Urothelium cell line (cell line): ENCODE results near the gene TNKS2.
"Not testable (repeated sequence)": the region's sequence is repeated elsewhere in the genome, so short reads cannot be mapped to it uniquely, and the experiment has no call there.

Source experiments
- DNase-seq: peaks from one replicate; pipeline ENCODE4 v3.0.0; 2011; ENCODE audit warnings: low spot score, mixed read lengths
- FAIRE-seq: peaks from 2 replicates; lab custom pipeline; 2011; peaks lifted over from hg19 to GRCh38; lab: Jason Lieb, UNC

The TNKS2 gene

GRCh38 chr10:91797874-91798648 is at the start of gene TNKS2:
TNKS2 (plus strand) TSS chr10:91798426; CDS start chr10:91798691, 265 bp downstream.
- DNase-seq (peak; percentile 96), FAIRE-seq (peak; percentile 79)

GRCh38 chr10:91749592-91749991 is 48.6 kb upstream of the TNKS2 start:
- FAIRE-seq, DNase-seq: not testable (repeated sequence)

GRCh38 chr10:91756286-91756685 is 41.9 kb upstream of the TNKS2 start:
- FAIRE-seq (no peak), DNase-seq (no peak)

- no peak for FAIRE-seq
These were observed 39.7 kb upstream of the TNKS2 start for GRCh38 chr10:91758303-91759146.

GRCh38 chr10:91759581-91759986 is 38.6 kb upstream of the TNKS2 start:
- no peak for FAIRE-seq
- DNase-seq = no peak

More at GRCh38 chr10:91758303-91759146, 39.7 kb upstream of the TNKS2 start:
- peak; percentile 25 for DNase-seq

- FAIRE-seq (no peak), DNase-seq (no peak)
These were observed 36.5 kb upstream of the TNKS2 start for GRCh38 chr10:91761721-91762120.

- no peak for FAIRE-seq
- no peak for DNase-seq
These were observed 35.3 kb upstream of the TNKS2 start for GRCh38 chr10:91762878-91763277.

GRCh38 chr10:91766676-91767075 is 31.6 kb upstream of the TNKS2 start:
- DNase-seq (no peak), FAIRE-seq (peak; percentile 71)

- FAIRE-seq (no peak), DNase-seq (no peak)
These were observed 30.1 kb upstream of the TNKS2 start for GRCh38 chr10:91768123-91768522.

- FAIRE-seq = no peak
- DNase-seq = no peak
These were observed 26.3 kb upstream of the TNKS2 start for GRCh38 chr10:91771907-91772306.

GRCh38 chr10:91772461-91772860 is 25.8 kb upstream of the TNKS2 start:
- DNase-seq (no peak), FAIRE-seq (no peak)

GRCh38 chr10:91772869-91773268 is 25.4 kb upstream of the TNKS2 start:
- no peak for DNase-seq
- FAIRE-seq = no peak

GRCh38 chr10:91774571-91774970 is 23.7 kb upstream of the TNKS2 start:
- FAIRE-seq (no peak), DNase-seq (no peak)

- FAIRE-seq = no peak
- no peak for DNase-seq
These were observed 22.5 kb upstream of the TNKS2 start for GRCh38 chr10:91775731-91776130.

GRCh38 chr10:91776266-91776665 is 22.0 kb upstream of the TNKS2 start:
- DNase-seq (no peak), FAIRE-seq (no peak)

- FAIRE-seq (no peak), DNase-seq (no peak)
These were observed 19.7 kb upstream of the TNKS2 start for GRCh38 chr10:91778485-91778884.

- no peak for DNase-seq
- FAIRE-seq = no peak
These were observed 19.1 kb upstream of the TNKS2 start for GRCh38 chr10:91779011-91779605.

GRCh38 chr10:91782539-91782938 is 15.7 kb upstream of the TNKS2 start:
- FAIRE-seq (no peak), DNase-seq (no peak)

- FAIRE-seq (no peak), DNase-seq (no peak)
These were observed 12.4 kb upstream of the TNKS2 start for GRCh38 chr10:91785830-91786229.

- DNase-seq (no peak), FAIRE-seq (no peak)
These were observed 11.0 kb upstream of the TNKS2 start for GRCh38 chr10:91787258-91787657.

- FAIRE-seq = no peak
These were observed 10.4 kb upstream of the TNKS2 start for GRCh38 chr10:91787810-91788209.

More at GRCh38 chr10:91787810-91788209, 10.4 kb upstream of the TNKS2 start:
- DNase-seq = no peak
